CD1c-positive myeloid dendritic cell (primary cell): ENCODE data around the gene MAP2K5.
"Not testable (repeated sequence)": the region's sequence is repeated elsewhere in the genome, so short reads cannot be mapped to it uniquely, and the experiment has no call there.

ENCODE experiments used
- DNase-seq: peaks from one replicate; pipeline ENCODE4 v3.0.0-alpha.2; 2016; ENCODE audit errors: extremely low spot score

Gene MAP2K5

GRCh38 chr15:67672834-67673233 is 130.3 kb downstream of the MAP2K5 start:
- DNase-seq = not testable (repeated sequence)

GRCh38 chr15:67674983-67675382 is 132.5 kb downstream of the MAP2K5 start:
- no peak for DNase-seq

- DNase-seq = no peak
Observed at GRCh38 chr15:67678089-67678488, 135.6 kb downstream of the MAP2K5 start.

- DNase-seq = no peak
Observed at GRCh38 chr15:67678993-67679392, 136.5 kb downstream of the MAP2K5 start.

GRCh38 chr15:67680641-67681040 is 138.1 kb downstream of the MAP2K5 start:
- DNase-seq = no peak

GRCh38 chr15:67685008-67685599 is 142.6 kb downstream of the MAP2K5 start:
- peak; percentile 12 for DNase-seq

- DNase-seq = no peak
Observed at GRCh38 chr15:67685716-67686115, 143.2 kb downstream of the MAP2K5 start.

- DNase-seq = no peak
Observed at GRCh38 chr15:67690936-67691335, 148.4 kb downstream of the MAP2K5 start.

GRCh38 chr15:67691450-67691849 is 148.9 kb downstream of the MAP2K5 start:
- DNase-seq = no peak

GRCh38 chr15:67692573-67692972 is 150.1 kb downstream of the MAP2K5 start:
- no peak for DNase-seq

GRCh38 chr15:67696087-67696486 is 153.6 kb downstream of the MAP2K5 start:
- DNase-seq = no peak

GRCh38 chr15:67700023-67700422 is 157.5 kb downstream of the MAP2K5 start:
- no peak for DNase-seq

- no peak for DNase-seq
Observed at GRCh38 chr15:67701669-67702068, 159.2 kb downstream of the MAP2K5 start.

GRCh38 chr15:67707520-67708283 is 165.2 kb downstream of the MAP2K5 start:
- no peak for DNase-seq

GRCh38 chr15:67708500-67708899 is 166.0 kb downstream of the MAP2K5 start:
- no peak for DNase-seq

GRCh38 chr15:67715170-67715569 is 172.7 kb downstream of the MAP2K5 start:
- DNase-seq = no peak

- DNase-seq = no peak
Observed at GRCh38 chr15:67716171-67716570, 173.7 kb downstream of the MAP2K5 start.

- no peak for DNase-seq
Observed at GRCh38 chr15:67717776-67718175, 175.3 kb downstream of the MAP2K5 start.

- no peak for DNase-seq
Observed at GRCh38 chr15:67719330-67719959, 176.9 kb downstream of the MAP2K5 start.

GRCh38 chr15:67720556-67721175 is 178.2 kb downstream of the MAP2K5 start:
- DNase-seq = peak; percentile 32

GRCh38 chr15:67722030-67722817 is 179.7 kb downstream of the MAP2K5 start:
- DNase-seq = no peak
